ENCODE results near the gene MORN5.

The MORN5 gene

GRCh38 chr9:122180633-122181032 is 20.9 kb downstream of the MORN5 start:
- no peak for TF ChIP-seq CTCF (IDR thresholded peaks at IDR 0.05; ENCODE audit: insufficient read depth, missing control alignments)
- DNase-seq (ENCODE audit: insufficient read length, low spot score) (no peak), FAIRE-seq (no peak)

- DNase-seq (ENCODE audit: insufficient read length, low spot score) = no peak
- TF ChIP-seq CTCF (IDR thresholded peaks at IDR 0.05; ENCODE audit: insufficient read depth, missing control alignments) = no peak
- no peak for FAIRE-seq
These were observed 23.8 kb downstream of the MORN5 start for GRCh38 chr9:122183501-122183900.

- TF ChIP-seq CTCF (IDR thresholded peaks at IDR 0.05; ENCODE audit: insufficient read depth, missing control alignments) = no peak
- DNase-seq (ENCODE audit: insufficient read length, low spot score) (no peak), FAIRE-seq (no peak)
These were observed 24.8 kb downstream of the MORN5 start for GRCh38 chr9:122184551-122184950.

GRCh38 chr9:122186301-122186700 is 26.6 kb downstream of the MORN5 start:
- FAIRE-seq (no peak), DNase-seq (ENCODE audit: insufficient read length, low spot score) (no peak)
- TF ChIP-seq CTCF (IDR thresholded peaks at IDR 0.05; ENCODE audit: insufficient read depth, missing control alignments) = no peak

GRCh38 chr9:122186777-122187470 is 27.2 kb downstream of the MORN5 start:
- DNase-seq (ENCODE audit: insufficient read length, low spot score) = no peak
- no peak for FAIRE-seq
- no peak for TF ChIP-seq CTCF (IDR thresholded peaks at IDR 0.05; ENCODE audit: insufficient read depth, missing control alignments)

- TF ChIP-seq CTCF (IDR thresholded peaks at IDR 0.05; ENCODE audit: insufficient read depth, missing control alignments) = no peak
- DNase-seq (ENCODE audit: insufficient read length, low spot score) (no peak), FAIRE-seq (no peak)
These were observed 28.7 kb downstream of the MORN5 start for GRCh38 chr9:122188369-122188768.

- no peak for TF ChIP-seq CTCF (IDR thresholded peaks at IDR 0.05; ENCODE audit: insufficient read depth, missing control alignments)
- DNase-seq (ENCODE audit: insufficient read length, low spot score) = no peak
- no peak for FAIRE-seq
These were observed 31.1 kb downstream of the MORN5 start for GRCh38 chr9:122190597-122191381.

Data from D721Med (cell line).